GM19351 (cell line): ENCODE results near the gene PTPRN2.
"Not testable (repeated sequence)": the region's sequence is repeated elsewhere in the genome, so short reads cannot be mapped to it uniquely, and the experiment has no call there.

Experiments
- ATAC-seq: cut with Tn5 transposase; IDR thresholded peaks from one replicate; pipeline ENCODE4 v1.9.1; 2021; ENCODE audit warnings: mild to moderate bottlenecking, moderate library complexity; ENCODE audit not compliant: unreplicated experiment

The PTPRN2 gene

DNA sequence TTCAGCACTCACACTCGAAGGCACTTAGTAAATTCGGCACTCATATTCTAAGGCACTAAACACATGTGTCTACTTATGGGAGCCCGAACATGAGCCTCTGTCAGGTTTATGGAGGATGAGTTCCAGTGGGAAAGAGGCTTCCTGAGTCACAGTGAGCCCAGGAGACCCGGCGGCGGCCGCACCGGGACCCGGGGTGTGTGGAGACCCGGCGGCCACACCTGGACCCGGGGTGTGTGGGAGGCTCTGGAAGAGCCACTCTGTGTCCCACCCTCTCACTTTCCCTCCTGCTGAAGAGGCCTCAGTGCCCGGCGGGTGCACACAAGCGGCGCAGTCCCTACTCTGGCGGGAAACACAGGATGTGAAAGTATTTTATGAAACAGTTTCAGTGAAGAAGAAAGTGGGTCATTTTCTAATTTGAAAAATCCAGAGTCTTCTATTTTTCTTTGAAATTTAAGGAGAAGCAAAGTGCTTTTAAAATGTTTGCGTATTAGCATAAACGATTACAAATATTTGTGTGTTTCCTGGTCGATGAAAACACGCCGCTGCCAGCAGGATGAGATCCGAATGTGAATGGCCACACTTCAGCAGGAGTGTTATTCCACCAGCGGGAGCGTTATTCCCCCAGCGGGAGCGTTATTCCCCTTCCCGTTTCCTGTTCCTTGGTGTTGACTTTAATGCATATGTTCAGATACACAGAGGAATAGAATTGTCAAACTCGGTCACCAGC lies 625.7 kb downstream of the PTPRN2 start:
- ATAC-seq = no peak

DNA sequence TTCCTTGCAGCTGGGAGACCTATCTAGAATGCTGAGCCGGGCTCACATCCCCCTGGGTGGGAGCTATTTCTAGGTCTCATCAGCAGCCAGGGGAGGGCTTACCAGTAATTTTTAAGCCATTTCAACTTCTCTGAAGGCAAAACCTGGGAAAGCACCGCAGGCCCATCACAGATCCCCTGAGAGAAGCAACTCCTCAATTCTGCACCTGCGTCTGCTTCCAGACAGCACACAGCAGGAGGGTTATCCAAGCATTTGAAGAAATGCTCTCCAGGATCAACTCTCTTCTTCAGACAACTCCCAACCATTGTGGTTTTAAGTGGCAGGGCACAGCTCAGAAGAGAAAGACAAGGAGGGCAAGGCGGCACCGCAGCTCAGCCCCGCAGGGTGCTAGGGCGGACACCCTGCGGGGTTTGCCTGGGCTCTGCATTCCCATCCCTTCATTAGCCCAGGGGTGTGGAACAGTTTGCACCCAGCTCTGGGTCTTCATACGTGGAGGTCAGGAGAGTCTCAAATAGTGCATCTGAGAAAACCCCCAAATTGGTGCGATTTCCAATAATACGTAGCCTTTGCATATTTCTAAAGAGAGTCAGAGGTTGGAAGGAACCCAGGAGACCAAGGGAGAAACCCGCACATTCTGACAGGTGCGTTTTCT lies 632.1 kb downstream of the PTPRN2 start:
- no peak for ATAC-seq

DNA sequence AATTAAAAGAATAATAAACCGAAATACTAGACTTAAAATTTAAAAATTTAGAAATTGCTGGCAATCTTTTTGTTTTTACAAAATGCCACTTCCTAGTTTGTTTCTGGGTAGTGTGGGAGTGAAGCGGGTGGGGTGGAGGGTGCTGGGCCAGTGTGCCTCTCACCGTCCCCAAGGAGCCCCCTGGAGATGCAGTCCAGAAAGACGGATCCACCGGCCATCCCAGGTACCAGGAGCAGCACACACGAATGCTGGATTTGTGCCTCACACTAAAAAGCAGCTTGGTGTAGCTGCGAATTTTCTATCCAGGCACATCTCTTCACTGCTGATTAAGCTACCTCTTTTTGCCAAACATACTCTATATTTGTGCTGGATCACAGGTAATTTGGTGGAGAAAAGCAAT lies 632.7 kb downstream of the PTPRN2 start:
- no peak for ATAC-seq

GRCh38 chr7:157952841-157953645 lies 634.6 kb downstream of the PTPRN2 start:
- no peak for ATAC-seq

DNA sequence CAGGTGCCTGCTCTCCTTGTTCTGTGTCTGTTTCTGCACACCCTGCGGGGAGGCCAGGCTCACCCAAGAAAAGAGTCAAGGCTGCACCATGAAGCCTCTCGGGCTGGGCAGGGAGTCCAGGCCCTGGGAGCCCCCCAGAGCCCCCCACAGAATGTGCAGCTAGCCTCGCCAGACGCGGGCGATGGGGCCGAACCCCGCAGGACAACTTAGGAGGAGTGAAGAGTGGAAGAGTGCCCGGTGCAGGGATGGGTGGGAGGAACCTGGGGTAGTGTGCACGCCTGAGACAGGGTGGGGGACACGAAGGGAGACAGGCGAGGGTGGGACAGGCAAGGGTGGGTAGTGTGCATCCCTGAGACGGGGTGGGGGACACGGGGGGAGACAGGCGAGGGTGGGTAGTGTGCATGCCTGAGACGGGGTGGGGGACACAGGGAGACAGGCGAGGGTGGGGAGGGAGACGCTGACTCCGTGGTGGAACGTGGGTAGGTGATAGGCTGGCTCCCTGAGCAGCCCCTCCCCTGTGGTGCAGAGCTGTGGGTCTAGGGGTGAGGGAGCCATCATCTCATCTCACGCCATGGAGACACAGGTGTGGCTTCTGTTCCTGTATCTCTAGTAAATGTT lies 635.5 kb downstream of the PTPRN2 start:
- no peak for ATAC-seq

- ATAC-seq = no peak
Observed at GRCh38 chr7:157951300-157952049, 636.1 kb downstream of the PTPRN2 start.

GRCh38 chr7:157949711-157950110 lies 637.9 kb downstream of the PTPRN2 start:
- no peak for ATAC-seq

- no peak for ATAC-seq
Observed at GRCh38 chr7:157947504-157947903, 640.1 kb downstream of the PTPRN2 start.

GRCh38 chr7:157946398-157947060 lies 641.1 kb downstream of the PTPRN2 start:
- ATAC-seq = no peak

- no peak for ATAC-seq
Observed at GRCh38 chr7:157945401-157945800, 642.2 kb downstream of the PTPRN2 start.

GRCh38 chr7:157944734-157945291 lies 642.8 kb downstream of the PTPRN2 start:
- ATAC-seq = no peak

DNA sequence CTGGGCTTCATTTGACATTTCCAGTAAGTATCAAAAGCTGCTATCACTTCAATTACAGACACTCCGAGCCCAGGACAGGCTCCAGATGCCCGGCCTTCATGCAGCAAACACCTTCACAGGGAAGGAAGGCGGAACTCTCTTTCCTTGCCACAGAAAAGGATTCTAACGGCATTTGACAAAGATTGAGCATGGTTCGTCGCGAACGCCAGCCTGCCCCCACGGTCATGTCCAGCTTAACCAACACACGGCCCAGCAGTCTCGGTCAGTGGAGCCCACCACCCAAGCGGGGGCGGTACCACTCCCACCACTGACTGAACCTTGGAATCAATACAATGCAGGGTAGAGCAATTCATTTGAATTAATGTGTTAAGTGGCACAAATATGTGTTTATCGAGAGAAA lies 643.6 kb downstream of the PTPRN2 start:
- no peak for ATAC-seq

- no peak for ATAC-seq
Observed at GRCh38 chr7:157943561-157943960, 644.1 kb downstream of the PTPRN2 start.

GRCh38 chr7:157941210-157941609 lies 646.4 kb downstream of the PTPRN2 start:
- ATAC-seq = no peak

DNA sequence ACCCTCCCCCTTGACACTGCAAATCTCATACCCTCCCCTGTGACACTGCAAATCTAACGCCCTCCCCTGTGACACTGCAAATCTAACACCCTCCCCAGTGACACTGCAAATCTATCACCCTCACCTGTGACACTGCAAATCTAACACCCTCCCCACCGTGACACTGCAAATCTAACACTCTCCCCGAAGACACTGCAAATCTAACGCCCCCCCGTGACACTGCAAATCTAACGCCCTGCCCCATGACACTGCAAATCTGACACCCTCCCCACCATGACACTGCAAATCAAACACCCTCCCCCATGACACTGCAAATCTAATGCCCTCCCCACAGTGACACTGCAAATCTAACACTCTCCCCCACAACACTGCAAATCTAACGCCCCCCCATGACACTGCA lies 647.1 kb downstream of the PTPRN2 start:
- ATAC-seq = no peak

GRCh38 chr7:157938211-157938610 lies 649.4 kb downstream of the PTPRN2 start:
- no peak for ATAC-seq

DNA sequence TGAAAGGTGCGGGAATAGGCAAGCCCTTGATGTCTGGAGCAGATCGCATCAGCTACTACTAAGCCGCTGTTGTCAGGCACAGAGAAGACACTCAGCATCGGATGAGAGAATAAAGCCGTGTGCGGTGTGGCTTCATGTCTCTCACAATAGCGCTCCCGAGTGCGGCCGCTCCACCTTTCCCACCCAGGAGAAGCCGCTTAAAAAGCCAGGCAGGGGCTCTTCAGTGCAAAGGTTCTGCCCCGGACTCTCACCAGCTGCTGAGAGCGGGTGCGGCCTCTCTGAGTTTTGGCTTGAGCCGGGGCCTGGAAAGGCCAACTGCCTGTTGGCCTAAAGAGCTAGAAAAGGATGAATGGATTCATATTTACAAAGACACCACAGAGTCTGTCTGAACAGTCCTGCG lies 650.2 kb downstream of the PTPRN2 start:
- no peak for ATAC-seq

DNA sequence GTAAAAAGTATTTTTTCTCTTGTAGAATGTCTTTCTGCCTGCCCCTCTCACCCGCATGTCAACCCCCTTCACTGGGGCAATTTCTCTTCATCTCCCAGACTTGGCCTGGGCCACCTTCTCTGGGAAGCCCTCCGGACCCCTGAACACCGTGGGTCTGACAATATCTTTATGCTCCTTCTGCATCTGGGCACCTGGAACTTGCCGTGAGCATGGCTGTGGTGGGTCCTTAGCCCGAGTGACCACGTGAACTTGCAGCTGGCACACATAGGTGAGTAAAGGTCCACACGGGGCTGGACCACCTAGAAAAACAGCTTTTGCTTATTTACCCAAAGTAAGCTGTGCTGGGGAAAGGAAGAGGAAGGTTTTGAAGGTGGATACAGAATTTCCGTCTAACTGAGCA lies 650.6 kb downstream of the PTPRN2 start:
- ATAC-seq = no peak

- ATAC-seq = not testable (repeated sequence)
Observed at GRCh38 chr7:157935721-157936120, 651.9 kb downstream of the PTPRN2 start.
